Measurements from ENCODE around the gene DOK6. TPM values are rescaled to one million over a fixed set of nuclear protein-coding genes. Genes with fewer than 3 reads are reported as not detected.

Gene DOK6
- total and polyA plus RNA-seq, 2 donors (not counting 1 experiment from before 2014, with no cell fraction given) = not detected

DNA sequence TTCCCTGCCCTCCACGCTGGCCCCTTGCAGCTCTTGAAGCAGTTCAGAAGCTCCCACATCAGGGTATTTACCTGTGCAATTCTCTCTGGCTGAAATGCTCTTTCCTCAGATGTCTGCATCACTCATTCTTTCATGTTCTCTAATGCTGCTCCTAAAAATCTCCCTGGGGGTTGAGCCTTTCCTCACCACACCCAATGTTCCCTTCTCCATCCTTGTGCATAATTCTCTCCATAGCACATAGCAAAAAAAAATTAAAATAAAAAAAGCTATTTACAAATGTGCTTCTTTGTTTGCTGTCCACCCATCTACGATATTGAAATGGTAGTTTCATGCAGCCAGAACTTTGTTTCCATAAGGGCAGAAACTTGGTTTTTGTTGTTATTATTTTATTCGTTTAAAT lies 155.5 kb downstream of the DOK6 start:
- H3K79me2 ChIP-seq (ENCODE audit: control insufficient read depth, insufficient read depth, low read length) = no peaks in the 10 kb centered on the region
- H3K4me1 Mint-ChIP-seq = no peaks in the 10 kb centered on the region
- H3K36me3 ChIP-seq (replicated peaks in 1 of 2; ENCODE audit: control extremely low read depth in 1 of 2, control insufficient read depth in 1 of 2, extremely low read depth in 1 of 2, insufficient read depth in 2 of 2, low read length in 1 of 2) = no peaks in the 10 kb centered on the region
- H3K9me3 ChIP-seq (ENCODE audit: control extremely low read depth in 1 of 3, control insufficient read depth in 2 of 3, insufficient read depth in 1 of 3, low read length in 2 of 3) = no peaks in the 10 kb centered on the region
- no peak overlapping the region for H3K4me2 ChIP-seq (replicated peaks; ENCODE audit: low read depth, low read length, poor library complexity, severe bottlenecking)
- H3K4me3 Mint-ChIP-seq = no peak overlapping the region
- H2AFZ ChIP-seq (ENCODE audit: insufficient read depth, low read depth, low read length, poor library complexity, severe bottlenecking) = no peak overlapping the region
- intact Hi-C loops (cut with micrococcal nuclease) = no loop called here
- no peaks in the 10 kb centered on the region for H3K27me3 Mint-ChIP-seq
- ATAC-seq (ENCODE audit: low read depth) (no peak), DNase-seq (no peak)
- no peak overlapping the region for H3K27ac ChIP-seq (ENCODE audit: low read length in 2 of 2)
- no peak overlapping the region for H3K27ac Mint-ChIP-seq
- H3K27me3 ChIP-seq (replicated peaks in 1 of 4; ENCODE audit: control extremely low read depth in 1 of 4, control insufficient read depth in 3 of 4, insufficient read depth in 4 of 4, low read length in 3 of 4) = no peaks in the 10 kb centered on the region
- no peak overlapping the region for H3K9ac ChIP-seq (ENCODE audit: low read length)
- ChIA-PET POLR2A (no interaction called here), CTCF (no interaction called here)
- H3K4me3 ChIP-seq (ENCODE audit: control extremely low read depth in 1 of 5, extremely low read depth in 1 of 5, insufficient read depth in 1 of 5, low read depth in 2 of 5, low read length in 4 of 5) = no peak overlapping the region
- no peak for TF ChIP-seq CTCF (IDR thresholded peaks at IDR 0.05)
- no peak for TF ChIP-seq EZH2 (IDR thresholded peaks at IDR 0.05; ENCODE audit: borderline replicate concordance, insufficient read depth, low read depth, low read length, poor library complexity, severe bottlenecking)
- H3K9me3 Mint-ChIP-seq (ENCODE audit: insufficient read depth) = no peaks in the 10 kb centered on the region
- no peaks in the 10 kb centered on the region for H3K4me1 ChIP-seq (ENCODE audit: control insufficient read depth in 2 of 2, insufficient read depth in 2 of 2, low read length in 2 of 2)
- no peaks in the 10 kb centered on the region for H4K20me1 ChIP-seq (ENCODE audit: control insufficient read depth, insufficient read depth, low read length, poor library complexity, severe bottlenecking)
- WGBS (ENCODE audit: insufficient coverage) = 57% methylated on average over 1 of the region's 3 CpGs

GRCh38 chr18:69557282-69557681 lies 156.6 kb downstream of the DOK6 start:
- H3K4me1 ChIP-seq (ENCODE audit: control insufficient read depth in 2 of 2, insufficient read depth in 2 of 2, low read length in 2 of 2) = no peaks in the 10 kb centered on the region
- no peak overlapping the region for H3K4me3 ChIP-seq (ENCODE audit: control extremely low read depth in 1 of 5, extremely low read depth in 1 of 5, insufficient read depth in 1 of 5, low read depth in 2 of 5, low read length in 4 of 5)
- no peak overlapping the region for H2AFZ ChIP-seq (ENCODE audit: insufficient read depth, low read depth, low read length, poor library complexity, severe bottlenecking)
- no peak overlapping the region for H3K27ac Mint-ChIP-seq
- H3K9me3 ChIP-seq (ENCODE audit: control extremely low read depth in 1 of 3, control insufficient read depth in 2 of 3, insufficient read depth in 1 of 3, low read length in 2 of 3) = peaks cover 0 to 2% (median 0%) of the 10 kb centered on the region in 3 donors
- no peak overlapping the region for H3K4me3 Mint-ChIP-seq
- H3K9ac ChIP-seq (ENCODE audit: low read length) = no peak overlapping the region
- DNase-seq (no peak), ATAC-seq (ENCODE audit: low read depth) (no peak)
- no peaks in the 10 kb centered on the region for H3K27me3 ChIP-seq (replicated peaks in 1 of 4; ENCODE audit: control extremely low read depth in 1 of 4, control insufficient read depth in 3 of 4, insufficient read depth in 4 of 4, low read length in 3 of 4)
- no peaks in the 10 kb centered on the region for H3K79me2 ChIP-seq (ENCODE audit: control insufficient read depth, insufficient read depth, low read length)
- H3K4me1 Mint-ChIP-seq = no peaks in the 10 kb centered on the region
- no peaks in the 10 kb centered on the region for H3K9me3 Mint-ChIP-seq (ENCODE audit: insufficient read depth)
- no peaks in the 10 kb centered on the region for H4K20me1 ChIP-seq (ENCODE audit: control insufficient read depth, insufficient read depth, low read length, poor library complexity, severe bottlenecking)
- CTCF ChIA-PET = no interaction called here
- intact Hi-C loops (cut with micrococcal nuclease) = no loop called here
- 91% methylated on average over 2 of the region's 4 CpGs for WGBS (ENCODE audit: insufficient coverage)
- no peaks in the 10 kb centered on the region for H3K36me3 ChIP-seq (replicated peaks in 1 of 2; ENCODE audit: control extremely low read depth in 1 of 2, control insufficient read depth in 1 of 2, extremely low read depth in 1 of 2, insufficient read depth in 2 of 2, low read length in 1 of 2)
- POLR2A ChIA-PET = no interaction called here
- no peaks in the 10 kb centered on the region for H3K27me3 Mint-ChIP-seq
- no peak overlapping the region for H3K4me2 ChIP-seq (replicated peaks; ENCODE audit: low read depth, low read length, poor library complexity, severe bottlenecking)
- TF ChIP-seq EZH2 (IDR thresholded peaks at IDR 0.05; ENCODE audit: borderline replicate concordance, insufficient read depth, low read depth, low read length, poor library complexity, severe bottlenecking) (no peak), CTCF (IDR thresholded peaks at IDR 0.05) (no peak)
- H3K27ac ChIP-seq (ENCODE audit: low read length in 2 of 2) = no peak overlapping the region

Data from B cell (primary cell).